Endothelial cell of umbilical vein (primary cell): ENCODE results near the gene AK4. TPM values are rescaled to one million over a fixed set of nuclear protein-coding genes. Genes with fewer than 3 reads are reported as not detected.

Experiments used
- BruUV-seq: library from RNA; stranded (reverse); fragments of 400-500 nt; replicated peaks from 2 replicates; lab custom pipeline; 2021; lab: Mats Ljungman, UMichigan
- CTCF ChIA-PET: fragments of 300-600, 350-600 bp; sonication (Branson Sonifier 250); formaldehyde crosslinking; loops from one replicate; lab custom pipeline; 2021; ENCODE audit warnings: antibody characterized with exemption, inconsistent platforms; lab: Charles Lee
- POLR2A ChIA-PET: fragments of 300-600, 350-600 bp; sonication (Branson Sonifier 250); formaldehyde crosslinking; loops from one replicate; lab custom pipeline; 2021; ENCODE audit warnings: antibody characterized with exemption, inconsistent platforms; lab: Charles Lee
- DNase-seq: peaks from one replicate; pipeline ENCODE4 v3.0.0-alpha.2; 2011; ENCODE audit warnings: low read depth, low spot score
- FAIRE-seq: peaks from 2 replicates; lab custom pipeline; 2011; peaks lifted over from hg19 to GRCh38; lab: Jason Lieb, UNC
- H2AFZ ChIP-seq: 2 replicates; pipeline ENCODE4 v1.6.0; 2012; ENCODE audit warnings: low read depth, low read length, control low read depth, inconsistent platforms
- H3K27ac ChIP-seq: 2 replicates; pipeline ENCODE4 v1.5.1; 2011; ENCODE audit warnings: low read depth, mild to moderate bottlenecking, control low read depth, low read length, moderate library complexity; ENCODE audit not compliant: insufficient read depth
- H3K27me3 ChIP-seq, 2 experiments: 2 replicates each; pipeline versions ENCODE4 v1.6.0 to v1.6.1; 2011; ENCODE audit warnings: low read length in 2 of 2, mixed read lengths in 1 of 2; ENCODE audit not compliant: control insufficient read depth in 2 of 2, insufficient read depth in 2 of 2
- H3K36me3 ChIP-seq, 2 experiments: 2 replicates in 1 of 2; 3 replicates in 1 of 2; pipeline ENCODE4 v1.5.1; 2011; ENCODE audit warnings: low read length in 2 of 2, mild to moderate bottlenecking in 1 of 2, moderate library complexity in 1 of 2; ENCODE audit not compliant: control insufficient read depth in 2 of 2, insufficient read depth in 2 of 2; ENCODE audit errors: extremely low read depth in 1 of 2
- H3K4me1 ChIP-seq: 3 replicates; pipeline ENCODE4 v1.5.1; 2011; ENCODE audit warnings: mild to moderate bottlenecking, low read length; ENCODE audit not compliant: control insufficient read depth, insufficient read depth; ENCODE audit errors: extremely low read depth
- H3K4me2 ChIP-seq: 2 replicates; pipeline ENCODE4 v1.6.1; 2011; ENCODE audit warnings: low read length, control low read depth, mixed read lengths; ENCODE audit not compliant: insufficient read depth
- H3K4me3 ChIP-seq, 3 experiments: fragments of 200-600 bp in 1 of 3; sonication (generic), shearing (Covaris generic) in 1 of 3; replicated peaks in 1 of 3; 2 replicates each; pipeline ENCODE4 v1.5.1; 2011 to 2016; ENCODE audit warnings: control low read depth in 3 of 3, low read length in 3 of 3, mild to moderate bottlenecking in 2 of 3, inconsistent platforms in 1 of 3, low read depth in 1 of 3, moderate library complexity in 1 of 3; ENCODE audit not compliant: insufficient read depth in 1 of 3
- H3K79me2 ChIP-seq: 2 replicates; pipeline ENCODE4 v1.6.0; 2012; ENCODE audit warnings: low read length, inconsistent platforms; ENCODE audit not compliant: control insufficient read depth, insufficient read depth
- H3K9ac ChIP-seq: replicated peaks from 2 replicates; pipeline ENCODE3; 2011; ENCODE audit warnings: low read length, control low read depth; ENCODE audit not compliant: insufficient read depth; ENCODE audit errors: extremely low read depth
- H3K9me1 ChIP-seq: replicated peaks from 3 replicates; pipeline ENCODE4 v1.6.0; 2011; ENCODE audit warnings: mild to moderate bottlenecking, low read length; ENCODE audit not compliant: control insufficient read depth, insufficient read depth; ENCODE audit errors: extremely low read depth
- H3K9me3 ChIP-seq: replicated peaks from 2 replicates; pipeline ENCODE4 v1.5.1; 2012; ENCODE audit warnings: low read length, inconsistent platforms; ENCODE audit not compliant: control insufficient read depth, insufficient read depth
- H4K20me1 ChIP-seq: replicated peaks from 2 replicates; pipeline ENCODE3; 2011; ENCODE audit warnings: mild to moderate bottlenecking, low read length; ENCODE audit not compliant: control insufficient read depth, insufficient read depth; ENCODE audit errors: extremely low read depth
- EZH2 ChIP-seq: IDR thresholded peaks from 2 replicates; pipeline ENCODE4 v1.6.1; 2012; ENCODE audit warnings: borderline replicate concordance, low read depth, mild to moderate bottlenecking, moderate library complexity, low read length, inconsistent platforms; ENCODE audit not compliant: severe bottlenecking
- FOS ChIP-seq: IDR thresholded peaks from 2 replicates; pipeline ENCODE4 v1.6.1; 2011; ENCODE audit warnings: mild to moderate bottlenecking, low read length, moderate library complexity, borderline replicate concordance; ENCODE audit not compliant: insufficient read depth
- GATA2 ChIP-seq: IDR thresholded peaks from 2 replicates; pipeline ENCODE4 v1.7.0; 2011; ENCODE audit warnings: low read depth, mild to moderate bottlenecking, moderate library complexity, mixed read lengths, low read length; ENCODE audit not compliant: insufficient read length, insufficient read depth
- JUN ChIP-seq: IDR thresholded peaks from 2 replicates; pipeline ENCODE4 v1.6.1; 2011; ENCODE audit warnings: borderline replicate concordance, low read depth; ENCODE audit not compliant: insufficient read length, insufficient read depth
- MYC ChIP-seq: IDR thresholded peaks from one replicate; pipeline ENCODE4 v1.6.1; 2011; ENCODE audit warnings: mild to moderate bottlenecking, low read depth, low read length
- POLR2A ChIP-seq: IDR thresholded peaks from 2 replicates; pipeline ENCODE4 v1.6.1; 2012; ENCODE audit warnings: low read depth, mild to moderate bottlenecking, control low read depth, low read length
- POLR2AphosphoS5 ChIP-seq: IDR thresholded peaks from 2 replicates; pipeline ENCODE4 v1.6.1; 2012; ENCODE audit warnings: low read depth, mild to moderate bottlenecking, control low read depth, low read length, moderate library complexity; ENCODE audit not compliant: insufficient read depth
- dilution Hi-C: fragments of 300-500 bp; cut with MboI; formaldehyde crosslinking; loops from one replicate; pipeline ENCODE4 v1.15.0; 2019; ENCODE audit warnings: low sequenced_read_pairs; ENCODE audit not compliant: extremely low pct_ligation_motif_present
- intact Hi-C: fragments of 100-400 bp; cut with micrococcal nuclease; formaldehyde crosslinking; loops from one replicate; pipeline ENCODE4 v1.10.0; 2022
- polyA plus RNA-seq, 4 experiments: library from polyadenylated mRNA; depleted of rRNA in 3 of 4; stranded (reverse) in 3 of 4; unstranded in 1 of 4; fragments of >200 nt; gene quantifications; 2 replicates each; pipeline versions ENCODE4 v1.2.1 to v1.2.3, GENCODE V29; 2011 to 2012; ENCODE audit warnings: missing spikeins in 1 of 4
- total RNA-seq: library from RNA; stranded (reverse); gene quantifications from 2 replicates; pipeline ENCODE4 v1.2.3, GENCODE V29; 2021
- TF ChIP-seq, protein P1 (sequence below), 2 donors: IDR thresholded peaks; 1 replicate in 1 of 2; 2 replicates in 1 of 2; pipeline ENCODE4 v1.5.1; 2011; ENCODE audit warnings: low read length in 2 of 2, mild to moderate bottlenecking in 2 of 2, moderate library complexity in 2 of 2, control low read depth in 1 of 2, inconsistent platforms in 1 of 2, low read depth in 1 of 2; ENCODE audit not compliant: insufficient read depth in 1 of 2; ENCODE audit errors: extremely low read depth in 1 of 2
- TF ChIP-seq, protein P2 (sequence below): IDR thresholded peaks from 2 replicates; pipeline ENCODE4 v1.6.1; 2011; ENCODE audit not compliant: insufficient read depth, insufficient read length

Gene AK4
- total and polyA plus RNA-seq, 2 donors (not counting 3 experiments of a cell fraction or from before 2014, with no cell fraction given), result 2.2 to 5.6 TPM

DNA sequence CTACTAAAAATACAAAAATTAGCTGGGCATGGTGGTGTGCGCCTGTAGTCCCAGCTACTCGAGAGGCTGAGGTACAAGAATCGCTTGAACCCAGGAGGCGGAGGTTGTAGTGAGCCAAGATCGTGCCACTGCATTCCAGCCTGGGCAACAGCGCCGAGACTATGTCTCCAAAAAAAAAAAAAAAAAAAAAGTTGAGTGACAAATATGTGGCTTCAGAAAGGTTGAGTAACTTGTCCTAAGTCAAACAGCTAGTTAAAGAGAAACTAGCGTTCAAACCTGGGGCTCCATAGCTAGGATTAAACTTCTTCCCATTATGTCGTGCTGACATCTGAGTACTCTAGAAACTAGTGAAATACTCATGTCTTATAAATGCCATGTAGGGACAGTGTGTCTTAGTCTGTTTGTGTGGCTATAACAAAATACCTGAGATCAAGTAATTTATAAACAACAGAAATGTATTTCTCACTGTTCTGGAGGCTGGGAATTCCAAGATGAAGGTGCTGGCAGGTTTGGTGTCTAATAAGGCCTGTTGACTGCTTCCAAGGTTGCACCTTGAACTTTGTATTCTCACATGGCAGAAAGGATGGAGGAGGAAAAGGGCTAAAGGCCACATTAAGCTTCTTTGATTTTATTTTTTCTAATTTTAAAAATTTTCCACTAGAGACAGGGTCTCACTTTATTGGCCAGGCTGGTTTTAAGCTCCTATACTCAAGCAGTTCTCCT lies 12.0 kb downstream of the AK4 start:
- no peaks in the 10 kb centered on the region for H3K9me1 ChIP-seq
- no peak overlapping the region for H3K9ac ChIP-seq
- dilution Hi-C loops (no loop called here), intact Hi-C loops (no loop called here)
- CTCF ChIA-PET, result no interaction called here
- no peak for DNase-seq
- H3K79me2 ChIP-seq, result no peaks in the 10 kb centered on the region
- TF ChIP-seq, protein P1, sequence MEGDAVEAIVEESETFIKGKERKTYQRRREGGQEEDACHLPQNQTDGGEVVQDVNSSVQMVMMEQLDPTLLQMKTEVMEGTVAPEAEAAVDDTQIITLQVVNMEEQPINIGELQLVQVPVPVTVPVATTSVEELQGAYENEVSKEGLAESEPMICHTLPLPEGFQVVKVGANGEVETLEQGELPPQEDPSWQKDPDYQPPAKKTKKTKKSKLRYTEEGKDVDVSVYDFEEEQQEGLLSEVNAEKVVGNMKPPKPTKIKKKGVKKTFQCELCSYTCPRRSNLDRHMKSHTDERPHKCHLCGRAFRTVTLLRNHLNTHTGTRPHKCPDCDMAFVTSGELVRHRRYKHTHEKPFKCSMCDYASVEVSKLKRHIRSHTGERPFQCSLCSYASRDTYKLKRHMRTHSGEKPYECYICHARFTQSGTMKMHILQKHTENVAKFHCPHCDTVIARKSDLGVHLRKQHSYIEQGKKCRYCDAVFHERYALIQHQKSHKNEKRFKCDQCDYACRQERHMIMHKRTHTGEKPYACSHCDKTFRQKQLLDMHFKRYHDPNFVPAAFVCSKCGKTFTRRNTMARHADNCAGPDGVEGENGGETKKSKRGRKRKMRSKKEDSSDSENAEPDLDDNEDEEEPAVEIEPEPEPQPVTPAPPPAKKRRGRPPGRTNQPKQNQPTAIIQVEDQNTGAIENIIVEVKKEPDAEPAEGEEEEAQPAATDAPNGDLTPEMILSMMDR (IDR thresholded peaks at IDR 0.05; ENCODE audit: extremely low read depth in 1 of 2, insufficient read depth in 1 of 2, low read depth in 1 of 2, low read length in 2 of 2), result no peak
- no peak for TF ChIP-seq POLR2A
- TF ChIP-seq FOS, result no peak
- no peak for TF ChIP-seq MYC
- TF ChIP-seq JUN, result no peak
- no peak for TF ChIP-seq POLR2AphosphoS5
- no peak for TF ChIP-seq EZH2
- TF ChIP-seq, protein P2, sequence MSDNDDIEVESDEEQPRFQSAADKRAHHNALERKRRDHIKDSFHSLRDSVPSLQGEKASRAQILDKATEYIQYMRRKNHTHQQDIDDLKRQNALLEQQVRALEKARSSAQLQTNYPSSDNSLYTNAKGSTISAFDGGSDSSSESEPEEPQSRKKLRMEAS, result no peak
- TF ChIP-seq GATA2, result no peak
- H3K4me3 ChIP-seq, result no peak overlapping the region
- POLR2A ChIA-PET, result no interaction called here
- H3K36me3 ChIP-seq, result no peaks in the 10 kb centered on the region
- no peak overlapping the region for H3K4me2 ChIP-seq
- BruUV-seq, result no TSS peak
- no peak overlapping the region for H3K27ac ChIP-seq
- no peaks in the 10 kb centered on the region for H3K9me3 ChIP-seq
- no peaks in the 10 kb centered on the region for H4K20me1 ChIP-seq
- H2AFZ ChIP-seq, result no peak overlapping the region
- H3K27me3 ChIP-seq, result no peaks in the 10 kb centered on the region
- FAIRE-seq, result no peak
- no peaks in the 10 kb centered on the region for H3K4me1 ChIP-seq
